Measurements from ENCODE around the gene SLC15A3. TPM values are rescaled to one million over a fixed set of nuclear protein-coding genes. Genes with fewer than 3 reads are reported as not detected.

SLC15A3 gene
- total RNA-seq, 1 experiment from 2014 or later, result 0.32 TPM

DNA sequence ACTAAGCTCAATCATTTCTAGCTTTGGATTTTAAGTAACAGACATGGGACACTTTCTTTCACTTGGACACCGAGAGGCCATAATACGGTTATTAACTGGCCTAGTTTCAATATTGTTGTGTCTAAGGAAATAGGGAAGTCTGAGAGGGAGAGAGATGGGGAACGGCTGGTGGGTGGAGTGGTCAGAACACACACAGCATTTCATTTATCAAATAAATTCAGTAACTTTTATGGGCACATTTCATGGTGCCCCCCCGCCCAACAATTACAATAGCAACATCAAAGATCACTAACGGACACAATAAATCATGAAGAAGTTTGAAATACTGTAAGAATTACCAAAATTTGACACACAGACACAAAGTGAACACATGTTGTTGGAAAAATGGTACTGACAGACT is 56.3 kb downstream of the SLC15A3 start:
- DNase-seq (ENCODE audit: low read depth), result no peak

DNA sequence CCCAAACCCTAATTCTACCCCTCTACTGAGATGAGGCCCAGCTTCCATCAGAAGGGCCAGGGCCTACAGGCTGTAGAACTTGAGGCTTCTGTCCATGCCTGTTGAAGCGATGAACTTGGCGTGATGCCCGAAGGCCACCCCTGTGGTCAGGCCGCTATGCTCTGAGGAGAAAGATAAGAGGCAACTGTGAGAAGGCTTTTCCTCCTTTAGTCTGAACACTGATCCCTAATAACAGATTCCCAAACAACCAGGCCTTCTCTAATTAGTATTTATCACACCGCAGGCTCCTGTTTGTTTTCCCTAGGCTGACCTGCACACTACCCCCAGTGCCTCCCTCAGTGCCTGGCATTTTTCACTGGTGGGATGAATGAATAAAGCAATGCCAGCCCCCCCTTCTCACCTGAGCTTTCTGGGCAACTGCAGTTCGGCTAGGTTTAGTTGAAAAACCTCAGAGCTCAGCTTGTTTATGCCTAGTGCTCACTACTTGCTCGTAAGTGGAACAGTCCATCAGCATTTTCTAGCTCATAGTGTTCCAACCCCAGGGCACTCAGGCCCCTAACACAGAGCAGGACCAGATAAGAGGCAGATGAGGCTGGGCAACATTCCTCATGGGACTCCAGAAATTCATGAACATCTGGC is 60.8 kb downstream of the SLC15A3 start:
- no peak for DNase-seq (ENCODE audit: low read depth)

GRCh38 chr11:60890696-60891095 is 61.3 kb downstream of the SLC15A3 start:
- DNase-seq (ENCODE audit: low read depth), result no peak

GRCh38 chr11:60889869-60890311 is 62.1 kb downstream of the SLC15A3 start:
- DNase-seq (ENCODE audit: low read depth), result no peak

DNA sequence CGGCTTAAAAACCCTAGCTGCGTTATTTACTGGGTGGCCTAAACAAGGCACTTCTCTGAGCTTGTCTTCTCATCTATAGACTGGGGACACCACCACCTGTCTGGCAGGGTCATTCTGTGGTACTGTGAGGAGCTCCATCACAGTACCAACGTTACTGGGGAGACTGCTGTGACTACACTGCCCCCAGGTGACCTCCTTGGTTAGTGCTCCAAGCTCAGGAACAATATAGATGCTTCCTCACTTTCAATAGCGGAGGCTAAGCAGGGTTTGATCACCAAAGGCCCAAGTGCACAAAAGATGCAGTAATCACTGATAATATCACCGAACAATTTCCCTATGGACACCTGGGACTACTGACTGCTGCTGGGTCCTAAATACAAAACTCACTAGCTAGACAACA is 64.4 kb downstream of the SLC15A3 start:
- peak; percentile 49 for DNase-seq (ENCODE audit: low read depth)

Small RNA genes lying within 50 kb of the gene (small RNA-seq; reads per million reads assigned to genes)
- gene RNU6-933P, result not detected

Other genes with a start within 250 kb of the SLC15A3 start
- not detected in 2 replicates for gene MS4A18, start 227.5 kb downstream of the SLC15A3 start, total RNA-seq (2014; rRNA removed; shearing (Covaris generic))
- not detected in 2 replicates for gene MS4A15, start 195.3 kb downstream of the SLC15A3 start, total RNA-seq (2014; rRNA removed; shearing (Covaris generic))
- gene MS4A10, start 166.8 kb downstream of the SLC15A3 start, total RNA-seq (2014; rRNA removed; shearing (Covaris generic)), result not detected in 2 replicates
- 28.4 and 32.7 TPM in 2 replicates for gene CCDC86, start 110.1 kb downstream of the SLC15A3 start, total RNA-seq (2014; rRNA removed; shearing (Covaris generic))
- gene PTGDR2, start 96.2 kb downstream of the SLC15A3 start, total RNA-seq (2014; rRNA removed; shearing (Covaris generic)), result 0.07 TPM in 1 of 2 replicates, not detected in the other
- gene ZP1, start 84.6 kb downstream of the SLC15A3 start, total RNA-seq (2014; rRNA removed; shearing (Covaris generic)), result 1.7 and 1.9 TPM in 2 replicates
- gene PRPF19, start 45.6 kb downstream of the SLC15A3 start, total RNA-seq (2014; rRNA removed; shearing (Covaris generic)), result 212 and 250 TPM in 2 replicates
- 88.3 and 146 TPM in 2 replicates for gene TMEM109, start 38.0 kb downstream of the SLC15A3 start, total RNA-seq (2014; rRNA removed; shearing (Covaris generic))
- gene TMEM132A, start 27.7 kb downstream of the SLC15A3 start, total RNA-seq (2014; rRNA removed; shearing (Covaris generic)), result 63.3 and 69.4 TPM in 2 replicates
- not detected in 2 replicates for gene CD6, start 19.5 kb upstream of the SLC15A3 start, total RNA-seq (2014; rRNA removed; shearing (Covaris generic))
- not detected in 2 replicates for gene CD5, start 150.3 kb upstream of the SLC15A3 start, total RNA-seq (2014; rRNA removed; shearing (Covaris generic))
- 10.7 and 11.9 TPM in 2 replicates for gene VPS37C, start 209.2 kb upstream of the SLC15A3 start, total RNA-seq (2014; rRNA removed; shearing (Covaris generic))

Measured in HT1080 (cell line).